Smooth muscle cell (in vitro differentiated cells): ENCODE results near the gene MEGF11. TPM values are rescaled to one million over a fixed set of nuclear protein-coding genes. Genes with fewer than 3 reads are reported as not detected.

Experiments used
- DNase-seq: peaks from one replicate; lab custom pipeline; 2025; ENCODE audit not compliant: unreplicated experiment; lab: John Stamatoyannopoulos, UW
- H2AFZ ChIP-seq: fragments of 200-600 bp; sonication (generic); 2 replicates; pipeline ENCODE4 v1.6.0; 2016; ENCODE audit warnings: antibody characterized with exemption, low read depth, mild to moderate bottlenecking
- H3F3A ChIP-seq: fragments of 200-600 bp; sonication (generic); 2 replicates; pipeline ENCODE4 v1.6.0; 2017; ENCODE audit warnings: antibody characterized with exemption, low read depth
- H3K27ac ChIP-seq: fragments of 200-600 bp; sonication (generic); 2 replicates; pipeline ENCODE4 v1.5.1; 2016; ENCODE audit warnings: low read depth, mild to moderate bottlenecking
- H3K27me3 ChIP-seq: fragments of 200-600 bp; sonication (generic); 2 replicates; pipeline ENCODE4 v1.6.1; 2016; ENCODE audit warnings: low read depth, mild to moderate bottlenecking
- H3K36me3 ChIP-seq: fragments of 200-600 bp; sonication (generic); 2 replicates; pipeline ENCODE4 v1.5.1; 2016; ENCODE audit warnings: low read depth
- H3K4me1 ChIP-seq: fragments of 200-600 bp; sonication (generic); 2 replicates; pipeline ENCODE4 v1.5.1; 2016; ENCODE audit warnings: low read depth
- H3K4me2 ChIP-seq: fragments of 200-600 bp; sonication (generic); 2 replicates; pipeline ENCODE4 v1.6.0; 2016; ENCODE audit warnings: mild to moderate bottlenecking
- H3K4me3 ChIP-seq: fragments of 200-600 bp; sonication (generic); 2 replicates; pipeline ENCODE4 v1.5.1; 2016; ENCODE audit warnings: mild to moderate bottlenecking
- H3K79me2 ChIP-seq: fragments of 200-600 bp; sonication (generic); 2 replicates; pipeline ENCODE4 v1.6.0; 2016; ENCODE audit warnings: low read depth, mild to moderate bottlenecking
- H3K9ac ChIP-seq: fragments of 200-600 bp; sonication (generic); 2 replicates; pipeline ENCODE4 v1.6.0; 2016; ENCODE audit warnings: low read depth
- H3K9me3 ChIP-seq: fragments of 200-600 bp; sonication (generic); replicated peaks from 2 replicates; pipeline ENCODE4 v1.5.1; 2016; ENCODE audit warnings: low read depth
- H4K20me1 ChIP-seq: fragments of 200-600 bp; sonication (generic); 2 replicates; pipeline ENCODE4 v1.6.0; 2016; ENCODE audit warnings: low read depth
- CTCF ChIP-seq: fragments of 200-600 bp; sonication (generic); IDR thresholded peaks from 2 replicates; pipeline ENCODE4 v1.5.1; 2017; ENCODE audit warnings: borderline replicate concordance, mild to moderate bottlenecking, antibody characterized with exemption; ENCODE audit not compliant: insufficient read depth, poor library complexity, severe bottlenecking
- WGBS: methylation state at CpG from one replicate; pipeline ENCODE4 v1.1.7; 2016; ENCODE audit warnings: low lambda C conversion rate; 5-methylcytosine and 5-hydroxymethylcytosine counted together
- polyA plus RNA-seq: library from polyadenylated mRNA; unstranded; fragments of >200 nt; fragmentation: Nextera tagmentation; extraction: Ambion mirVana; gene quantifications from 2 replicates; pipeline ENCODE4 v1.2.1, GENCODE V29; 2016
- total RNA-seq: library from RNA; depleted of rRNA; stranded (reverse); fragments of >200 nt; gene quantifications from 2 replicates; pipeline ENCODE4 v1.2.3, GENCODE V29; 2014

The MEGF11 gene
- total and polyA plus RNA-seq, 2 experiments from 2014 or later = 0.08 TPM; not detected in 1

GRCh38 chr15:65982627-65983322, 270.8 kb downstream of the MEGF11 start:
- no peak overlapping the region for H3K27ac ChIP-seq
- H3K79me2 ChIP-seq = no peaks in the 10 kb centered on the region
- 57% methylated on average over 9 of the region's 9 CpGs for WGBS
- H3K4me3 ChIP-seq = no peak overlapping the region
- no peak for TF ChIP-seq CTCF
- H3K9ac ChIP-seq = no peak overlapping the region
- no peaks in the 10 kb centered on the region for H4K20me1 ChIP-seq
- no peaks in the 10 kb centered on the region for H3K36me3 ChIP-seq
- H3K4me1 ChIP-seq = peaks cover 3% of the 10 kb centered on the region
- no peaks in the 10 kb centered on the region for H3K9me3 ChIP-seq
- peaks cover 45% of the 10 kb centered on the region for H3K27me3 ChIP-seq
- no peak overlapping the region for H2AFZ ChIP-seq
- H3F3A ChIP-seq = no peaks in the 10 kb centered on the region
- DNase-seq = no peak
- no peak overlapping the region for H3K4me2 ChIP-seq

- H3K4me2 ChIP-seq = peak overlapping the region; percentile 76
- WGBS = 9% methylated on average over 34 of the region's 42 CpGs
- no peaks in the 10 kb centered on the region for H3K79me2 ChIP-seq
- no peak for DNase-seq
- H3K4me3 ChIP-seq = peak overlapping the region; percentile 34
- peaks cover 45% of the 10 kb centered on the region for H3K27me3 ChIP-seq
- H3K36me3 ChIP-seq = no peaks in the 10 kb centered on the region
- H2AFZ ChIP-seq = no peak overlapping the region
- no peaks in the 10 kb centered on the region for H3K9me3 ChIP-seq
- TF ChIP-seq CTCF = peak; percentile 10
- H3K4me1 ChIP-seq = peaks cover 3% of the 10 kb centered on the region
- no peak overlapping the region for H3K9ac ChIP-seq
- H4K20me1 ChIP-seq = no peaks in the 10 kb centered on the region
- H3K27ac ChIP-seq = no peak overlapping the region
- no peaks in the 10 kb centered on the region for H3F3A ChIP-seq
Observed at GRCh38 chr15:65981837-65982626, 271.5 kb downstream of the MEGF11 start.

- Histone ChIP-seq H4K20me1 (no peaks in the 10 kb centered on the region), H3K36me3 (no peaks in the 10 kb centered on the region), H2AFZ (no peak overlapping the region), H3K9ac (no peak overlapping the region), H3K9me3 (no peaks in the 10 kb centered on the region), H3K4me2 (no peak overlapping the region), H3K4me1 (peaks cover 3% of the 10 kb centered on the region), H3F3A (no peaks in the 10 kb centered on the region), H3K4me3 (no peak overlapping the region), H3K27me3 (peaks cover 38% of the 10 kb centered on the region), H3K27ac (no peak overlapping the region), H3K79me2 (no peaks in the 10 kb centered on the region)
- WGBS = 47% methylated on average over 5 of the region's 5 CpGs
- DNase-seq = peak; percentile 8
- peak; percentile 73 for TF ChIP-seq CTCF
Observed at GRCh38 chr15:65980824-65981456, 272.6 kb downstream of the MEGF11 start.
